Activated CD8-positive, alpha-beta memory T cell treated with anti-CD3 and anti-CD28 coated beads, Interleukin-2, amount 50 U/mL, for 4 hours (primary cell): Measurements from ENCODE around the gene OPA3.
"Not testable (repeated sequence)": the region's sequence is repeated elsewhere in the genome, so short reads cannot be mapped to it uniquely, and the experiment has no call there.

Experiments used
- DNase-seq: peaks from one replicate; pipeline ENCODE4 v3.0.0-alpha.2; 2020

The OPA3 gene

GRCh38 chr19:45517238-45517637, 67.4 kb downstream of the OPA3 start:
- no peak for DNase-seq

GRCh38 chr19:45515807-45516401, 68.7 kb downstream of the OPA3 start:
- DNase-seq = peak; percentile 40

GRCh38 chr19:45515081-45515624, 69.4 kb downstream of the OPA3 start:
- no peak for DNase-seq

- no peak for DNase-seq
Observed at GRCh38 chr19:45514376-45515051, 70.1 kb downstream of the OPA3 start.

- no peak for DNase-seq
Observed at GRCh38 chr19:45512881-45513483, 71.6 kb downstream of the OPA3 start.

- no peak for DNase-seq
Observed at GRCh38 chr19:45511074-45511473, 73.5 kb downstream of the OPA3 start.

GRCh38 chr19:45510352-45510751, 74.2 kb downstream of the OPA3 start:
- DNase-seq = not testable (repeated sequence)

GRCh38 chr19:45509692-45510015, 74.9 kb downstream of the OPA3 start:
- no peak for DNase-seq

- DNase-seq = no peak
Observed at GRCh38 chr19:45508861-45509691, 75.5 kb downstream of the OPA3 start.

GRCh38 chr19:45508417-45508860, 76.2 kb downstream of the OPA3 start:
- peak; percentile 66 for DNase-seq

- no peak for DNase-seq
Observed at GRCh38 chr19:45507872-45508416, 76.7 kb downstream of the OPA3 start.

GRCh38 chr19:45506989-45507871, 77.4 kb downstream of the OPA3 start, which contains the start of gene VASP:
VASP (plus strand) TSS chr19:45507479; CDS start chr19:45507772, 293 bp downstream.
- DNase-seq = peak; percentile 90

- peak; percentile 99 for DNase-seq
Observed at GRCh38 chr19:45506246-45506988, 78.2 kb downstream of the OPA3 start.

GRCh38 chr19:45505996-45506245, 78.7 kb downstream of the OPA3 start:
- DNase-seq = no peak

- no peak for DNase-seq
Observed at GRCh38 chr19:45505151-45505995, 79.2 kb downstream of the OPA3 start.

GRCh38 chr19:45503909-45504308, 80.7 kb downstream of the OPA3 start:
- no peak for DNase-seq

- DNase-seq = no peak
Observed at GRCh38 chr19:45502111-45502510, 82.5 kb downstream of the OPA3 start.

GRCh38 chr19:45501730-45502014, 82.9 kb downstream of the OPA3 start:
- no peak for DNase-seq

- no peak for DNase-seq
Observed at GRCh38 chr19:45500918-45501729, 83.5 kb downstream of the OPA3 start.
